Non-pigmented ciliary epithelial cell (primary cell): ENCODE measurements around the gene PNRC2.
"Not testable (repeated sequence)": the region's sequence is repeated elsewhere in the genome, so short reads cannot be mapped to it uniquely, and the experiment has no call there.

ENCODE experiments used
- DNase-seq: peaks from one replicate; pipeline ENCODE4 v3.0.0-alpha.2; 2010; ENCODE audit warnings: low read depth

The PNRC2 gene

GRCh38 chr1:23953020-23953419, 6.6 kb upstream of the PNRC2 start:
- DNase-seq: no peak

DNA sequence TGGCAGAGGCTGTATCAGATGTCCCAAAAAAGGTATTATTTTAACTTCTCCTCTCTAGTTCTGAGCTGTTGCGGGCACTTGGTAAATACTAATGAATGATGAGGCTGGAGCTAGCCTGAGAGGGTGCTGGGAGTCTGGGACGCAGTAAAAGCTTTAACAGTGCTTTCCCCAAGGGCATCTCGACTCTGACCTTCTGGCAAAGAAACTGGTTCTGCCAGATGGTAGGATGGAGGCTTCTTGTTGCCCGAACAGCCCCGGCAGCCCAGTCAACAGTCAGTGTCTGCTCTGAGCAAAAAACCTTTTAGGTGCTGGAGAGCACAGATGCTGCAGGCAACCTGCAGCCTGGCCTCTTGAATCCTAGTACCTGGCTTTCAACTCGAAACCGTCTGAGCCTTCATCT, 2.5 kb upstream of the PNRC2 start:
- DNase-seq: no peak

- DNase-seq: not testable (repeated sequence)
These were observed 1.4 kb upstream of the PNRC2 start for GRCh38 chr1:23958040-23958809.

- peak; percentile 73 for DNase-seq
These were observed 693 bp upstream of the PNRC2 start for GRCh38 chr1:23958810-23959460.

GRCh38 chr1:23960291-23961020, 828 bp downstream of the PNRC2 start:
- no peak for DNase-seq

DNA sequence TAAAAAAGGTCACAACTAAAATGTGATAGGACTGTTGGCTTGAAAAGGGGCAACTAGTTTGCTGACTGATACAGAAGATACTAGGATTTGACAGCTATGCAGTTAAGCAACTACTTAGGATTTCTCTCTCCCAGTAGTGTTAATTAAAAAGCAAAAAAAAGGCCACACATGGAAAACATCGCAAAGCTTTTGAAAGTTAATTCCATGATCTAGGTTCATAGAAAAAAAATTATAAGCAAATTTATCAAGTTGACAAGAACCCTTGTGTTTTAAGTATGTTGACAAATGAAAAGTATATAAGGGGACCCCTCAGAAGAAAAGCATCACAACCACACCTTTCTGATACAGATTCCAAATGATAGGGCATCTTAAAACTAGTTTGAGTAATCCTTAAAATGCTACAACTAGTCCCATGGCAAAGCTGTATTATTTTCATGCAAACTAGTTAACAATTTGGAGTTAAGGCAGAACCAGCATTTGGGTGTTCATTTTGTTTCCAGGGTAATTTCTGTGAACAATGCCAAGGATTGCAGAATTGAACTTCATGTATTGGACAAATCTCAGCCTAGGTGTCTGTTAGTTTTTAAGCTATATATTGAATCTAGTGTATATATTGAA, 4.1 kb downstream of the PNRC2 start:
- DNase-seq: no peak

DNA sequence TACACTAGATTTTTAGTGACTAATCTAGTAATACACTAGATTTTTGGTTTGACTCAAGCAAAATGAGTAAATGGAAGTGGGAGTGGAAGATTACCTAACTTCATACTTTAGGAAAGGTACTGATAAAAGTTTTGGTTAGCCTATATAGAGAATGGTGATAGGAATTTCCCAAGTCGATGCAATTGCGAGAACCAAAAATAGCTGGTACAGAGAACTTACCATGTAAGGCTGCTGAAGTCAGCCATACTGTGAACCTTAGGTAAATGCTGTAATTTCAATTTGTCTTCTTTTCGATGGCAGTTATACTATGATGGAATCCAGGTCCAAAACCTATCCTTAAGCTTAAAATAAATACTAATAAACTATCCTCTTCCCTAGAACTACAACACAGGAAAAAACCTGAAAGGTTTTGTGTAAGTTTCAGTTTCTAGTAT, 4.6 kb downstream of the PNRC2 start:
- no peak for DNase-seq

DNA sequence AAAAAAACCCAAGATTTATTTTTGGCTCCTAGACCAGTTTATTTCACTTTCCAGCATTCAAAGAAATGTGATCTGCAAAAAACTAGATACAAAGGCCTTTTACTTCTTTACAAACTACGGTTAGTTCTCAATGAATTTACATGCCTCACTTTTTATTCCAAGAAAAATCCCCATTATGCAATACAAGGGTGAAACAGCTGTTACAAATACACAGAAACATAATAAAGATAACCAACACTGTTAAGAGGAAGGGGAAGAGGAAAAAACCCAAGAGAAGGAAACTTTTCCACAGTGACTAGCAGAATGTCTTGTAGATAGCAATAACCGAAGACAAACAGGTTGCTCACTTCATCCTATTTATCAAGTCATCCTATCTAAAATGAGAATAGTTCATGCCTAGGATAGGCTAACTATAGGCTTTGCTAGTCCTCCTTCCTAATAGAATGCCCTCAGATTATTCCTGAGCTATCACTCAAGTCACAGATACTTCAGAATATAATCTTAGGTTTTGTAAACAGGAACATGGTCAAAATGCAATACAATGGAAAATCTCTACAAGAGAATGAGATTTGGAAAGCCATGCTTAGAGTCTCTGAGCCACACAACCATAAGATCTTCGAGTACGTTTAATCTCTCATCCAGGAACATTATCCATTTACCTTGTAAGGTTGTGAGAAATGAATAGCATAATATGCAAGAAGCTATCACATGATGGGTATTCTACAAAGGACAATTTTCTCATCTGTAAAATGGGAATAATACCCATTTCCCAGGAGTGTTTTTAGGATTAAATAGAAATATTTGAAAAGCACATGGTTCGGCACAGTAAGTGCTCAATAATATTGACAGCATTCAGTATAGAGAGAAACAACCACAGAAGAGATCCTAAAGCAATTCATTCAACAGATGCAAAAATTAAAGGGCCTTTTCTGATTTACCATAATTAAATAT, 5.4 kb downstream of the PNRC2 start:
- no peak for DNase-seq

GRCh38 chr1:23966973-23967493, 7.4 kb downstream of the PNRC2 start:
- no peak for DNase-seq

DNA sequence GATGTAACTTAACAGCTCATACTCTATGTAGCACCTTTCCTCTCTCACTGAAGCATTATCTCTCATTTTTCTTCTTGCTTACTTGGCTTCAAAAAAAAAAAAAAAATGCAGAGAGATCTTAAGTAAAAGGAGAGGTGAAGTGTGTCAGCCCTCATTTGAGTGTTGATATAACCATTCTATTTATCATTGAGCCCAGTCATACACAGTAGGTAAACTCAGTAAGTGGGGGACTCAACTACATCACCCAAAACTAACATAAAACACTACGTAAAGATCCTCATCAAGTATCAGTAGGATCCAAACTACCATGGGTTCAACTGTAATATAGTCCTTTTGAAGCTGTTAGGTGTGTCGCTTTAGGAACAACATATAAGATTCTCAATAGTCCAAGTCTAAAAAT, 8.2 kb downstream of the PNRC2 start:
- no peak for DNase-seq

DNA sequence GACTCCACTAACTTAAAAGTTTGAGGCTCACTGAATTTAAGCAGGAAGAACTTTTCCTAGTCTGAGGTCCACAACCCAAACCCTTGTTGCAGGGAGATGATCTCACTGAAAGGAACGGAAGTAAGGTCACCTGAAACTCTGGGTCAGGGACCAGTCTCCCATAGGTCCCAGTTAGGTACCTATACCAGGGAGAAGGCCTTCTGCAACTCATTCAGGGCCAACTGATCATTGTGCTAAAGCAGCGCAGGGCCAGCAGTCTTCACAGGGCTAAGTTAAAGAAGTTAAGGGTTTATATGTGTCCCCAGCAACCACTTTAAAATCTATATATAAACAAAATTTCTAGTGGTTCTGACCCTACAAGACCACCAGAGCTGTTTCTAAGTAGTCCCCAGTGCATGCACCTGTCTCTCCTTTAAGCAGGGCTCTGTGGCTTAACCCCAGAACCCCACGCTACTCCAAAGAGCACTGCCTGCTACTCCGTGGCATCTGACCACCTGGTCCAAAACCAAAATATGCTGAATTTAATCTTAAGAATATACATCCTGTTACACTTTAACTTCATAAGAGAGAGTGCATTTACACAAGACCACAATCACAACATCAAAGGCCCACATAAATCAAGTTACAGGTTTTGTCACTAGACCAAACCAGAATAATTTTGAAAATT, 17.7 kb downstream of the PNRC2 start:
- DNase-seq: no peak

DNA sequence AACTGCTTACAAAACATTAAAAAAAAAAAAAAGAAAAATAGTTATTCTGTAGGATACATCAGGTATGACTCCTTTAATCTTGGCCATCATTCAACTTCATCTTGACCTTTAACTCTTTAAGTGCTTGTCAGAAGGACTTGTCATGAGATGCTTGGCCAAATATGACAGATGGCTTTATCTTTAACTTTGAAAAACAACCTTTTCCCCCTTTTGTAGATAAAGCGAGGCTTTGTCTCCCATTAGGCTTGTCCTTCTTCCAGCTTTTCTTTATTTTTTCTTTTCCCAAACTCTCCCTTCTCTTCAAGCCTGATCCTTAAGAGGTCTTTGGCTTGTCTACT, 18.2 kb downstream of the PNRC2 start:
- DNase-seq: no peak

- DNase-seq: no peak
These were observed 19.2 kb downstream of the PNRC2 start for GRCh38 chr1:23978805-23979204.

DNA sequence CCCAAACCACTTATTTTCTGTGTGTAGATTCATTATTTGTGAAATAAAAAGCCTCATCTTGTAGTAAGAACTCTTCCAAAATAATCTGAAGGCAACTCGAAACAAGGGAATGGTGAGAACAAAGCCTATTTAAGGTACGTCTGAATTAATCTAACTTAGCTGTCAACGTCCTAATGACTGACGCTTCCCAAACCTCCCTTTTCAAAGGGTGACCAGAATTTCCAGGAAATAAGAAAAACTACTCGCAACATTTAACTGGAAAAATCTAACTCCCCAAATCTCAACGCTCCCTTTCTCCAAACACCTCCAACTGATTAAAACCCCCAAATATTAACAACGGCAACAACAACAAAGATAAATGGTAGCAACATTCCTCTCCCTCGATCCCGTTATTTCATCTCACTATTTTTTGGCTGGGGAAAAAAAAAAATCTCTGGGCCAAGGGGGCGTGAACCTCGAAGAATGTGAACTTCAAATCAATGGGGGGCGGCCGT, 19.8 kb downstream of the PNRC2 start:
- DNase-seq: no peak

DNA sequence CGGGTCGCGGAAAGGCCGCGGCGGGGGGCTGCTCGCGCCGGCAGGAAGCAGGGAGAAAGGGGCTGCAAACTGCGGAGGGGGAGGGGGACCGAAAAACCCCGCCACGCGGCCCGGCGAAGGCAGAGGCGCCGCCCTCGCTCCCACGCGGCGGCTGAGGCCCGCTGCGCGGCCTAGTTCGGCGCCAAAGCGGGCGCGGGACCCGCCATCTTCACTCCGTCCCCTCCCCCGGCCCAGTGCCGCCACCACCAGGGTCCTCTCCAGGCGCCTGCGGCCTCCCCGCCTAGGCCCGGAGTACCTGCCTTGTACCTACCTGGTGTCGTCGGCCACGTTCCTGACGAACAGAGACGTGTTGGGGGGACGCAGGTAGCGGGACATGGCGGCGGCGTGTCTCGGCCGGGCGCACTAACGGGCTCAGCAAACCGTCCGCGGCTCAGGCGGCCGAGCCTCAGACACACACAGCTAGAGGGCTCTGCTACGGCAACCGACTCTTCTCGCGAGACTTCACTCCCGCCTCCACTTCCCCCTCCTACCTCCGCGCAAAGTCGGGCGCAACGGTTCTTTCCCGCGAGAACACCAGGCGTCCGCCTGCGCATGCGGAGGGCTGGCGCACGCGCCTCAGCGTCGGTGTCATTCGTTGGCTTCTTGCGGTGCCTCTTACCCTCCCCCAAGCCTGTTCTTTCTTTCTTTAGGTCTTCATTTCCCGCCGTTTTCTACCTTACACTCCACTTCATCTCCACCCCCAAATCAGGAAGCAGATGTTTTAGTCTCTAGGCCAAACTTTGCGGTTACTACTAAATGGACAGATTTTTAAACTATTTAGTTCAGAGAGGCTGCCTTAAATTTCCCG, 20.5 kb downstream of the PNRC2 start, which contains the start of gene SRSF10:
Gene SRSF10, minus strand, starts transcription at position 447 of the 847 bp plus-strand sequence. Its CDS starts 72 bp downstream, at position 375.
- peak; percentile 93 for DNase-seq

GRCh38 chr1:23980728-23981070, 21.1 kb downstream of the PNRC2 start:
- DNase-seq: no peak

DNA sequence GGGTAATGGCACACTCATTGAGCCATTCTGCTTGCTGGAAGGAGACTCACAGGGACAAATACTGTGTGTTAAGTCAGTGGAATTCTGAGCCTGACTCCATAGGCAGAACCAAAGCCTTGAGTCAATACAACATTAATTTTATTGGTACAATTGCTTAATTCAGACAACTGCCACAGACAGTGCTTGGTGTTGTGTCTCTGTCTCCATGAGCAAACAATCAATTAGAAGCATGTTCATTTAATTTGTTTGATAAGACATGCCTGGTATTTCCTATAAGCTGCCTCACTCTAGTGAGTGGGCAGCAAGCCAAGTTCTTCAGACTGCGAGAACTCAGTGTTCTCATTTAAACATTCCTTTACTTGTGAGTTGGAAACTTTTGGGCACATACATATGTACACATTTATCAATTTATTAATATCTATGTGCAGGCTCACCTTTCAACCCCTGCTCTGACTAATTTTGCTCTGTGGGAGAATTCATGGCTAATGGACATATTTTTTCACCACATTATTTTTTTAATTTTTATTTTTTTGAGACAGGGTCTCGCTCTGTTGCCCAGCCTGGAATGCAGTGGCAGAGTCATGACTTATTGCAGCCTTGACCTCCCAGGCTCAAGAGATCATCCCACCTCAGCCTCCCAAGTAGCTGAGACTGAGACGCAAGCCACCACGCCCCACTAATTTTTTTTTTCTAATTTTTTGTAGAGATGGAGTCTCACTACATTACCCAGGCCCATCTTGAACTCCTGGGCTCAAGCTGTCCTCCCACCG, 25.0 kb downstream of the PNRC2 start:
- no peak for DNase-seq

DNA sequence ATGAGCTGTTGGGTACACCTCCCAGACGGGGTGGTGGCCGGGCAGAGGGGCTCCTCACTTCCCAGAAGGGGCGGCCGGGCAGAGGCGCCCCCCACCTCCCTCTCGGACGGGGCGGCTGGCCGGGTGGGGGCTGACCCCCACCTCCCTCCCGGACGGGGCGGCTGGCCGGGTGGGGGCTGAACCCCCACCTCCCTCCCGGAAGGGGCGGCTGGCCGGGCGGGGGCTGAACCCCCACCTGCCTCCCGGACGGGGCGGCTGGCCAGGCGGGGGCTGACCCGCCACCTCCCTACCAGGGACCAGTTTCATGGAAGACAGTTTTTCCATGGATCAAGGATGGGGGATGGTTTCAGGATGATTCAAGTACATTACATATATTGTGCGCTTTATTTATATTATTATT, 27.4 kb downstream of the PNRC2 start:
- DNase-seq: not testable (repeated sequence)

DNA sequence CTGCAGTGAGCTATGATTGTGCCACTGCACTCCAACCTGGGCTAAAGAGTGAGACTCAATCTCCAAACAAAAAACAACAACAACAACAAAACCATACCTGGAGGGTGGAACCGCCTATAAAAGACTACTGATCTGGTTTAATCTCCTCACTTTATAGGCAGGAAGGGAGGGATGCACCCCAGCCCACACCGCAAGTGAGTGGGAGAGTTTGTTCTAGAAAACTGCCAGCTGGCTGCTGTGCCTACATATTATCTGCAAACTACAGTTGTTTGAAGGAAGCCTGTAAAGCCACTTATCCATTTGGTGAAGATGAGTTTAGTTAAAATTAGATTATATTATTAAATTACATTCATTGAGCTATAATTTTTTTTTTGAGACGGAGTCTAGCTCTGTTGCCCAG, 29.6 kb downstream of the PNRC2 start:
- no peak for DNase-seq
